SU-DHL-6 (cell line): Measurements from ENCODE around the gene MED14.
"Not testable (repeated sequence)": the region's sequence is repeated elsewhere in the genome, so short reads cannot be mapped to it uniquely, and the experiment has no call there.

Experiments used
- CTCF ChIP-seq: fragments of 200-600 bp; sonication (generic); IDR thresholded peaks from one replicate; pipeline ENCODE4 v1.5.1; 2017; ENCODE audit warnings: antibody characterized with exemption, mild to moderate bottlenecking, low read length, moderate library complexity; ENCODE audit not compliant: insufficient read depth, poor library complexity, severe bottlenecking
- EZH2phosphoT487 ChIP-seq: fragments of 200-600 bp; sonication (generic), shearing (Covaris generic); conservative IDR thresholded peaks from 2 replicates; pipeline ENCODE4 v1.6.1; 2018; ENCODE audit warnings: mild to moderate bottlenecking, antibody characterized with exemption, low read length, moderate library complexity, mixed read lengths

- TF ChIP-seq CTCF, EZH2phosphoT487: not testable (repeated sequence)
Measured at GRCh38 chrX:40782644-40783259, 47.4 kb upstream of the MED14 start.
